SU-DHL-6 (cell line): ENCODE results near the gene C12orf75.

Experiments used
- H2AFZ ChIP-seq: fragments of 200-600 bp; sonication (generic); 2 replicates; pipeline ENCODE4 v1.6.1; 2014; ENCODE audit warnings: low read depth, mild to moderate bottlenecking, moderate library complexity, mixed read lengths, antibody characterized with exemption, low read length; ENCODE audit not compliant: severe bottlenecking
- H3F3A ChIP-seq: fragments of 200-600 bp; shearing (Covaris generic); 2 replicates; pipeline ENCODE4 v1.6.0; 2016; ENCODE audit warnings: antibody characterized with exemption, mild to moderate bottlenecking; ENCODE audit not compliant: insufficient read depth
- H3K27ac ChIP-seq: fragments of 200-600 bp; sonication (generic); 2 replicates; pipeline ENCODE4 v1.5.1; 2016; ENCODE audit warnings: low read depth, mild to moderate bottlenecking, low read length, moderate library complexity, mixed read lengths
- H3K27me3 ChIP-seq: fragments of 200-600 bp; sonication (generic), shearing (Covaris generic); 2 replicates; pipeline ENCODE4 v1.6.0; 2014; ENCODE audit warnings: mild to moderate bottlenecking, low read length
- H3K36me3 ChIP-seq: fragments of 200-600 bp; sonication (generic); 2 replicates; pipeline ENCODE4 v1.6.1; 2014; ENCODE audit warnings: mild to moderate bottlenecking, low read length, mixed read lengths
- H3K4me2 ChIP-seq: fragments of 300-600, 200-600 bp; shearing (Covaris generic), sonication (generic); 2 replicates; pipeline ENCODE4 v1.6.0; 2014; ENCODE audit warnings: low read length, low read depth, mild to moderate bottlenecking; ENCODE audit not compliant: poor library complexity, severe bottlenecking
- H3K4me3 ChIP-seq: fragments of 200-600 bp; sonication (generic); 2 replicates; pipeline ENCODE4 v1.5.1; 2014; ENCODE audit warnings: antibody characterized with exemption, low read length, mild to moderate bottlenecking, mixed read lengths; ENCODE audit not compliant: insufficient read depth, poor library complexity, severe bottlenecking
- H3K79me2 ChIP-seq: fragments of 200-600 bp; sonication (generic); 2 replicates; pipeline ENCODE4 v1.6.1; 2014; ENCODE audit warnings: mild to moderate bottlenecking, low read length, moderate library complexity; ENCODE audit not compliant: insufficient read depth
- H3K9ac ChIP-seq: fragments of 200-600 bp; sonication (generic); 2 replicates; pipeline ENCODE4 v1.7.0; 2014; ENCODE audit warnings: mild to moderate bottlenecking, low read length
- H3K9me2 ChIP-seq: fragments of 200-600 bp; sonication (generic); replicated peaks from 2 replicates; pipeline ENCODE4 v1.6.1; 2014; ENCODE audit warnings: low read length; ENCODE audit not compliant: insufficient read depth
- H3K9me3 ChIP-seq: fragments of 200-600 bp; sonication (generic); 2 replicates; pipeline ENCODE4 v1.6.1; 2014; ENCODE audit warnings: low read length, mixed read lengths; ENCODE audit not compliant: insufficient read depth
- H4K20me1 ChIP-seq: fragments of 200-600 bp; sonication (generic); 2 replicates; pipeline ENCODE4 v1.6.1; 2014; ENCODE audit warnings: low read depth, mild to moderate bottlenecking, antibody characterized with exemption, low read length, moderate library complexity, mixed read lengths
- EZH2phosphoT487 ChIP-seq: fragments of 200-600 bp; sonication (generic), shearing (Covaris generic); conservative IDR thresholded peaks from 2 replicates; pipeline ENCODE4 v1.6.1; 2018; ENCODE audit warnings: mild to moderate bottlenecking, antibody characterized with exemption, low read length, moderate library complexity, mixed read lengths
- TF ChIP-seq, protein P1 (sequence below): fragments of 200-600 bp; sonication (generic); IDR thresholded peaks from one replicate; pipeline ENCODE4 v1.5.1; 2017; ENCODE audit warnings: antibody characterized with exemption, mild to moderate bottlenecking, low read length, moderate library complexity; ENCODE audit not compliant: insufficient read depth, poor library complexity, severe bottlenecking

The C12orf75 gene

DNA sequence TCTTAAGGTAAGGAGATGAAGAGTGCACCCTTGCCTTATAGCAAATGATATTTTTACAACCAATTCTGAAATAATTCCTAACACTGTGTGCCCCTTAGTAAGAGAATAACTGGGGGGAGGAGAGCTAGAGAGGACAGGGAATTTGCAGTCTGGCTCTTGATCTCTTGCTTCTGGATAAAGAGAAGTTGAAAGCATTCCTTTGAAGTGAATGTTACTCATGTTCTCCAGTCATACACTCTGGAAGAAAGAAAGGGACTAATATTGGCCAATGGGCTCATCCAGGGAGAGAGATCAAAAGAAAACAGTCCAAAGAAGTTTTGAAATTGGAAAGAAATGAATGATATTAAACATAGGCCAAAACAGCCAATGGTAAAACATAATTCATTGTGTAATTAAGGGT, 25.3 kb downstream of the C12orf75 start:
- no peak for TF ChIP-seq EZH2phosphoT487
- Histone ChIP-seq H3K27me3 (no peaks in the 10 kb centered on the region), H3K9me2 (no peaks in the 10 kb centered on the region), H3K79me2 (peaks cover 91% of the 10 kb centered on the region), H3K9me3 (no peaks in the 10 kb centered on the region), H3K4me2 (peak overlapping the region; percentile 75), H3K4me3 (no peak overlapping the region), H3K36me3 (0 out of 2 replicates have a peak, but pooled peaks cover 6% of the 10 kb centered on the region), H3K9ac (no peak overlapping the region), H3F3A (peaks cover 31% of the 10 kb centered on the region), H4K20me1 (no peaks in the 10 kb centered on the region), H2AFZ (no peak overlapping the region), H3K27ac (peak overlapping the region; percentile 86)

DNA sequence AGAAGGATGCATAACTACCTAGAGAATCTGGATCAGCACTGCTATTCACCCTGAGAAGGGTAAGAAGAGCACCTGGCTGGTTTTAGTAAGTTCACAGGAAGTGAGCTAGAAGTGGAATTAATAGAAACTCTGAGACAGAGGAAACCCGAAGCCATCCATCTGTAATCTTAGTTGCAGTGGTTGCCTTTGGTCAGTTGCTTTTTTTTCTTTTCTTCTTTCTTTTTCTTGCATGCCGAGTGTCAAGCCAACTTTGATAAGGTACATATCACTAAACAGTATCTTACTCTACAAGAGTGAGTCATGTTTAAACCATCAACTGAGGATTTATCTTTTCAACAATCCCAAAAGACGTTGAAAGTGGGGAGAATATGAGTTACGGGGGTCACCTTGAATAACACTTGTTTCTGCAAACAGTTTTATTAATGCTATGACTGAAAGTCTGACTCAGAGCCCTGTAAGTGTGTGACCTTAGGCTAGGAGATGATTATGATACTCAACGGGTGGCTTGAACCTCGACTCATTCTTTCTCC, 26.7 kb downstream of the C12orf75 start:
- peaks cover 82% of the 10 kb centered on the region for H3K79me2 ChIP-seq
- H3K9ac ChIP-seq, result peak overlapping the region; percentile 40
- no peaks in the 10 kb centered on the region for H3K9me2 ChIP-seq
- H3K9me3 ChIP-seq, result no peaks in the 10 kb centered on the region
- no peaks in the 10 kb centered on the region for H3K36me3 ChIP-seq
- H3F3A ChIP-seq, result peaks cover 31% of the 10 kb centered on the region
- peak overlapping the region; percentile 75 for H3K4me2 ChIP-seq
- H3K4me3 ChIP-seq, result peak overlapping the region; percentile 29
- H3K27ac ChIP-seq, result peak overlapping the region; percentile 86
- H4K20me1 ChIP-seq, result no peaks in the 10 kb centered on the region
- no peak overlapping the region for H2AFZ ChIP-seq
- H3K27me3 ChIP-seq, result no peaks in the 10 kb centered on the region
- TF ChIP-seq, protein P1, sequence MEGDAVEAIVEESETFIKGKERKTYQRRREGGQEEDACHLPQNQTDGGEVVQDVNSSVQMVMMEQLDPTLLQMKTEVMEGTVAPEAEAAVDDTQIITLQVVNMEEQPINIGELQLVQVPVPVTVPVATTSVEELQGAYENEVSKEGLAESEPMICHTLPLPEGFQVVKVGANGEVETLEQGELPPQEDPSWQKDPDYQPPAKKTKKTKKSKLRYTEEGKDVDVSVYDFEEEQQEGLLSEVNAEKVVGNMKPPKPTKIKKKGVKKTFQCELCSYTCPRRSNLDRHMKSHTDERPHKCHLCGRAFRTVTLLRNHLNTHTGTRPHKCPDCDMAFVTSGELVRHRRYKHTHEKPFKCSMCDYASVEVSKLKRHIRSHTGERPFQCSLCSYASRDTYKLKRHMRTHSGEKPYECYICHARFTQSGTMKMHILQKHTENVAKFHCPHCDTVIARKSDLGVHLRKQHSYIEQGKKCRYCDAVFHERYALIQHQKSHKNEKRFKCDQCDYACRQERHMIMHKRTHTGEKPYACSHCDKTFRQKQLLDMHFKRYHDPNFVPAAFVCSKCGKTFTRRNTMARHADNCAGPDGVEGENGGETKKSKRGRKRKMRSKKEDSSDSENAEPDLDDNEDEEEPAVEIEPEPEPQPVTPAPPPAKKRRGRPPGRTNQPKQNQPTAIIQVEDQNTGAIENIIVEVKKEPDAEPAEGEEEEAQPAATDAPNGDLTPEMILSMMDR, result no peak
- TF ChIP-seq EZH2phosphoT487, result no peak

DNA sequence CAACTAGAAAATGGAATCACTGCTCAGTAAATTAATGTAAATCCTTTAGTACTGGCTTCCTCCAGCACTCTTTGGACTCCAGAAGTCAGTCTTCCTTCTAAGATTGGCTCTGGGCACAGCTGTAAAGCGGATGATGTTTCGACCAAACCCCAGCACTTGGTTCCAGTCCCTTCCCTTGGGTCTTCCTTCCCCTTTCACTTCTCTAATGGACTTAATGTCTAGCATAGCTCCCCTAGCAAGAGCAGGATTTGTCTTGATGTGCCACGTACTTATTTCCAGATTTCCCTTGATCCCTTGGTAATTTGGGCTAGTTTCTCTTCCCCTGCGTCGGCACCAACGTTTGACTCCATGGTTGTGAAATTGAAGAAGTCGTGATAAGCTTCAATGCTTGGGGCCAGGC, 28.3 kb downstream of the C12orf75 start:
- TF ChIP-seq, protein P1, result no peak
- TF ChIP-seq EZH2phosphoT487, result no peak
- no peak overlapping the region for H3K9ac ChIP-seq
- H2AFZ ChIP-seq, result no peak overlapping the region
- no peaks in the 10 kb centered on the region for H3K9me2 ChIP-seq
- H3K79me2 ChIP-seq, result peaks cover 75% of the 10 kb centered on the region
- H3K9me3 ChIP-seq, result no peaks in the 10 kb centered on the region
- H3K27ac ChIP-seq, result peak overlapping the region; percentile 86
- H3K27me3 ChIP-seq, result no peaks in the 10 kb centered on the region
- peak overlapping the region; percentile 75 for H3K4me2 ChIP-seq
- H4K20me1 ChIP-seq, result peaks cover 2% of the 10 kb centered on the region; the same call in 1 of the 2 replicates
- peaks cover 24% of the 10 kb centered on the region for H3F3A ChIP-seq
- H3K4me3 ChIP-seq, result no peak overlapping the region
- H3K36me3 ChIP-seq, result no peaks in the 10 kb centered on the region

DNA sequence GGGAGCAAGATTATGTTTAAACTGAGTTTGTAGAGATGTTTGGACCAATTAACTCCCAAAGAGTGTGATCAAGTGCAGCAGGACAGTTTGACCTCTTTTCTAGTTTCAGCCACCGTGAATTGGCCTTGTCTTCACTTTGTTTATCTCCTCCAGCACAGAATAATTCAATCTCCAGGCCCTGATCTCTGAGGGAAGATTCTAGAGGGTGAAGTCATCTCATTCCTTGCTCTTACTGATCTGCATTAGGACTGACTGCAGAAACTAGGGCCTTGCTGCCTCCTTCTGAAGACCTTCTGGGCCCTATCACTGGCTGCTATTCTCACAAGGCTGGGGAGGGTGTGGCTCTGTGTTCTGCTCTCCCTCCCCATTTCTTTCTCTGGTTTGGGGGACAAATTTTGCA, 29.4 kb downstream of the C12orf75 start:
- peaks cover 7% of the 10 kb centered on the region; the same call in 1 of the 2 replicates for H4K20me1 ChIP-seq
- no peaks in the 10 kb centered on the region for H3K27me3 ChIP-seq
- H3K79me2 ChIP-seq, result peaks cover 70% of the 10 kb centered on the region
- no peaks in the 10 kb centered on the region for H3K36me3 ChIP-seq
- peak overlapping the region; percentile 29; the same call in 1 of the 2 replicates for H3K27ac ChIP-seq
- no peak overlapping the region for H2AFZ ChIP-seq
- no peak overlapping the region for H3K4me2 ChIP-seq
- no peaks in the 10 kb centered on the region for H3K9me3 ChIP-seq
- H3K4me3 ChIP-seq, result no peak overlapping the region
- H3K9ac ChIP-seq, result no peak overlapping the region
- no peaks in the 10 kb centered on the region for H3K9me2 ChIP-seq
- TF ChIP-seq EZH2phosphoT487, result no peak
- TF ChIP-seq, protein P1, result no peak
- peaks cover 27% of the 10 kb centered on the region for H3F3A ChIP-seq
